ENCODE measurements around the gene COL19A1. TPM values are rescaled to one million over a fixed set of nuclear protein-coding genes. Genes with fewer than 3 reads are reported as not detected.

The COL19A1 gene
- total and polyA plus RNA-seq, 2 of the 13 experiments (the other 11 are each of a cell fraction or from before 2014, with no cell fraction given): not detected

DNA sequence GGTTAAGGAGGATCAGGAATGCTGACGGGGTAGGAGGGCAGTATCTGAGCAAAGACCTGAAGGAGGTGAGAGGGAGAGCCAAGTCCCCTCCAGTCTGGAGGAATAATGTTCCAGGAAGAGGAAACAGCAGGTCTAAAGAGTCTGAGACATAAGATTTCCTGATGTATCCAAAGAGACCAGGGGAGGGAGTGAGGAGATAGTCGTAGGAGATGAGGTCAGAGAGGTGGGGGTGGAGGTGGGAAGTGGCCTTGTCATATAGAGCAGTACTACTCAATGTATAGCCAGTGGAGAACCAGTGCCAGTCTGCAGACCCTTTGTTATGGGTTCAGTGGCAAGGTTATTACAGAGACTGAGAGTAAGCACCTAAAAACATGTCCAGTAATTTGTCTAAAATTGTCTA lies 305.9 kb downstream of the COL19A1 start:
- intact Hi-C loops (cut with micrococcal nuclease; ENCODE audit: unreplicated experiment) (no loop called here), in situ Hi-C loops (cut with HindIII; ENCODE audit: extremely low pct_ligation_motif_present, low pct_unique_long_range_greater_than_20kb) (no loop called here)
- H2AFZ ChIP-seq (ENCODE audit: low read length): no peak overlapping the region
- no peaks in the 10 kb centered on the region for H4K20me1 ChIP-seq (ENCODE audit: insufficient read depth, low read length)
- H3K4me1 ChIP-seq (ENCODE audit: insufficient read depth, low read length): no peaks in the 10 kb centered on the region
- no peaks in the 10 kb centered on the region for H3K9me3 ChIP-seq (ENCODE audit: low read length)
- ATAC-seq (no peak), DNase-seq (ENCODE audit: low spot score) (no peak), FAIRE-seq (no peak)
- no peak overlapping the region for H3K4me3 ChIP-seq (replicated peaks in 1 of 3; ENCODE audit: insufficient read depth in 1 of 3, low read depth in 2 of 3, low read length in 3 of 3)
- TF ChIP-seq KLF13 (CRISPR knock-in tag; IDR thresholded peaks at IDR 0.05) (no peak), SMC3 (IDR thresholded peaks at IDR 0.05; ENCODE audit: low read length) (no peak), RAD51 (IDR thresholded peaks at IDR 0.05; ENCODE audit: borderline replicate concordance) (no peak), ZBTB3 (CRISPR knock-in tag; IDR thresholded peaks at IDR 0.05; ENCODE audit: borderline replicate concordance, low read depth) (no peak), HNRNPUL1 (IDR thresholded peaks at IDR 0.05; ENCODE audit: low read depth, low read length) (no peak), ZBTB1 (CRISPR knock-in tag; IDR thresholded peaks at IDR 0.05; ENCODE audit: borderline replicate concordance) (no peak), GTF3A (CRISPR knock-in tag; conservative IDR thresholded peaks at IDR 0.05) (no peak), ZNF207 (IDR thresholded peaks at IDR 0.05; ENCODE audit: borderline replicate concordance) (no peak), FOXO1 (CRISPR knock-in tag; IDR thresholded peaks at IDR 0.05) (no peak), ZNF816 (CRISPR knock-in tag; IDR thresholded peaks at IDR 0.05; ENCODE audit: borderline replicate concordance) (no peak), ZNF746 (CRISPR knock-in tag; IDR thresholded peaks at IDR 0.05) (no peak), FOSL2 (CRISPR knock-in tag; IDR thresholded peaks at IDR 0.05) (no peak), SMYD3 (CRISPR knock-in tag; IDR thresholded peaks at IDR 0.05) (no peak), GATA4 (IDR thresholded peaks at IDR 0.05; ENCODE audit: borderline replicate concordance, low read depth) (no peak), ZNF839 (CRISPR knock-in tag; IDR thresholded peaks at IDR 0.05; ENCODE audit: borderline replicate concordance) (no peak)
- TF ChIP-seq, protein P1, sequence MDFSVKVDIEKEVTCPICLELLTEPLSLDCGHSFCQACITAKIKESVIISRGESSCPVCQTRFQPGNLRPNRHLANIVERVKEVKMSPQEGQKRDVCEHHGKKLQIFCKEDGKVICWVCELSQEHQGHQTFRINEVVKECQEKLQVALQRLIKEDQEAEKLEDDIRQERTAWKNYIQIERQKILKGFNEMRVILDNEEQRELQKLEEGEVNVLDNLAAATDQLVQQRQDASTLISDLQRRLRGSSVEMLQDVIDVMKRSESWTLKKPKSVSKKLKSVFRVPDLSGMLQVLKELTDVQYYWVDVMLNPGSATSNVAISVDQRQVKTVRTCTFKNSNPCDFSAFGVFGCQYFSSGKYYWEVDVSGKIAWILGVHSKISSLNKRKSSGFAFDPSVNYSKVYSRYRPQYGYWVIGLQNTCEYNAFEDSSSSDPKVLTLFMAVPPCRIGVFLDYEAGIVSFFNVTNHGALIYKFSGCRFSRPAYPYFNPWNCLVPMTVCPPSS (IDR thresholded peaks at IDR 0.05): no peak
- H3K27ac ChIP-seq (ENCODE audit: extremely low read length, insufficient read depth, low read length): no peak overlapping the region
- no peak overlapping the region for H3K9ac ChIP-seq (ENCODE audit: insufficient read depth, low read depth, low read length)
- WGBS (ENCODE audit: low lambda C conversion rate): 0% methylated on average over 2 of the region's 2 CpGs
- no peak overlapping the region for H3K4me2 ChIP-seq (ENCODE audit: low read depth, low read length)
- no peaks in the 10 kb centered on the region for H3K27me3 ChIP-seq (ENCODE audit: control insufficient read depth in 1 of 2, insufficient read depth in 2 of 2, low read length in 2 of 2)
- no TSS peak for BruUV-seq (replicated peaks)
- no peaks in the 10 kb centered on the region for H3K36me3 ChIP-seq (replicated peaks in 1 of 2; ENCODE audit: control insufficient read depth in 1 of 2, insufficient read depth in 2 of 2, low read length in 2 of 2)
- ChIA-PET POLR2A (no interaction called here), CTCF (ENCODE audit: low intra/inter-chr PET ratio, low total read pairs) (no interaction called here)
- no peaks in the 10 kb centered on the region for H3K79me2 ChIP-seq (ENCODE audit: insufficient read depth, low read length)
